ENCODE results near the gene LYRM4. TPM values are rescaled to one million over a fixed set of nuclear protein-coding genes. Genes with fewer than 3 reads are reported as not detected.
A peak's percentile ranks its signal among the peaks of the same experiment; 100 is the strongest.

Gene LYRM4
- total and polyA plus RNA-seq, 9 of the 15 experiments (the other 6 are each of a cell fraction or from before 2014, with no cell fraction given), result 24.2 to 69.4 (median 41.8) TPM

DNA sequence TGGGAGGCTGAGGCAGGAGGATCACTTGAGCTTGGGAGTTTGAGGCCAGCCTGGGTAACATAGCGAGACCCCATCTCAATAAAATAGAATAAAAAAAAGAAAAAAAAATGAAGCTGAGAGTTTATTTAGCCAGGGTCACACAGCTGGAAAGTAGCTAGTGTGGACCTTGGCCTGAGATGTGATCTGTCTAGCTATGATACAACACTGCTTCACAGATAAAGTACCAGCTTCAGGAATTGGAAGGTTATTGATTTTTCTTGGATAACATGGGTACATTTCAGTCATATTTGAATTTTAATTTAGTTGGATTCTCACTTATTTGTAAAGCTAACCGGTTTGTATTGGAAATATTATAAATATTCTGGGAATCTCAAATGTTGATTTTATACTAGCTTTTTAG, 5.7 kb upstream of the LYRM4 start (continued):
- TF ChIP-seq, protein P1, sequence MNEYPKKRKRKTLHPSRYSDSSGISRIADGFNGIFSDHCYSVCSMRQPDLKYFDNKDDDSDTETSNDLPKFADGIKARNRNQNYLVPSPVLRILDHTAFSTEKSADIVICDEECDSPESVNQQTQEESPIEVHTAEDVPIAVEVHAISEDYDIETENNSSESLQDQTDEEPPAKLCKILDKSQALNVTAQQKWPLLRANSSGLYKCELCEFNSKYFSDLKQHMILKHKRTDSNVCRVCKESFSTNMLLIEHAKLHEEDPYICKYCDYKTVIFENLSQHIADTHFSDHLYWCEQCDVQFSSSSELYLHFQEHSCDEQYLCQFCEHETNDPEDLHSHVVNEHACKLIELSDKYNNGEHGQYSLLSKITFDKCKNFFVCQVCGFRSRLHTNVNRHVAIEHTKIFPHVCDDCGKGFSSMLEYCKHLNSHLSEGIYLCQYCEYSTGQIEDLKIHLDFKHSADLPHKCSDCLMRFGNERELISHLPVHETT (CRISPR knock-in tag; conservative IDR thresholded peaks at IDR 0.05 in 1 of 2, IDR thresholded peaks at IDR 0.05 in 1 of 2), result no peak
- TF ChIP-seq MED1 (CRISPR knock-in tag; IDR thresholded peaks at IDR 0.05; ENCODE audit: borderline replicate concordance) (no peak), RB1 (IDR thresholded peaks at IDR 0.05; ENCODE audit: low read depth) (no peak), ZNF561 (CRISPR knock-in tag; conservative IDR thresholded peaks at IDR 0.05) (no peak)
- TF ChIP-seq, protein P2, sequence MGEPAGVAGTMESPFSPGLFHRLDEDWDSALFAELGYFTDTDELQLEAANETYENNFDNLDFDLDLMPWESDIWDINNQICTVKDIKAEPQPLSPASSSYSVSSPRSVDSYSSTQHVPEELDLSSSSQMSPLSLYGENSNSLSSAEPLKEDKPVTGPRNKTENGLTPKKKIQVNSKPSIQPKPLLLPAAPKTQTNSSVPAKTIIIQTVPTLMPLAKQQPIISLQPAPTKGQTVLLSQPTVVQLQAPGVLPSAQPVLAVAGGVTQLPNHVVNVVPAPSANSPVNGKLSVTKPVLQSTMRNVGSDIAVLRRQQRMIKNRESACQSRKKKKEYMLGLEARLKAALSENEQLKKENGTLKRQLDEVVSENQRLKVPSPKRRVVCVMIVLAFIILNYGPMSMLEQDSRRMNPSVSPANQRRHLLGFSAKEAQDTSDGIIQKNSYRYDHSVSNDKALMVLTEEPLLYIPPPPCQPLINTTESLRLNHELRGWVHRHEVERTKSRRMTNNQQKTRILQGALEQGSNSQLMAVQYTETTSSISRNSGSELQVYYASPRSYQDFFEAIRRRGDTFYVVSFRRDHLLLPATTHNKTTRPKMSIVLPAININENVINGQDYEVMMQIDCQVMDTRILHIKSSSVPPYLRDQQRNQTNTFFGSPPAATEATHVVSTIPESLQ (CRISPR knock-in tag; IDR thresholded peaks at IDR 0.05), result no peak

DNA sequence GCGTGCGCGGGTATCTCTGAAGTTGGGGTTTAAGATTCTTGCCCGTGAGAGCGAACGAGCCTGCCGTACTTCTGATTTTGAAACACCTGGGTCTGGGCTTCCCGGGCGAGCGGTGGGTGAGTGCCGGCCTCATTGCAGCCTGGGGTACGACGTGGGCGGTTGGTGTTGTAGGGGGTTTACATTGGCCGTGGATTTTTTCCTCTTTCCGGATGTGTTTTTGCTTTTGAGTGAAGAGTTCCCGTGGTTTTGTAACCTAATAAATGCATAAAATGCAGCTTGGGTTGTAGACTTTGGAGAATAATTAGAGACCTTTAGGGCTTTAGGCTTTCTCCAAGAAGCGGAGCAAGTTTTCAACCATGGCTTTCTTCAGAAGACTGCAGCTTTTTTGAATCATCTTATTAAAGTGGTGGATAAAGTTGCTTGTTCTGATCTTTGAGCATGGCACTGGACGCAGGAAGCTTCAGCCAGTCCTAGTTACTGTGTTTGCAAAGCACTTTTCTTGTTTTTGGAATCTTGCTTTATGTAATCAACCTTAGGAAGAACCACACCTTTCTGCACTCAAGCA, 877 bp upstream of the LYRM4 start:
- WGBS (ENCODE audit: insufficient coverage, low coverage, missing lambda C conversion rate), result 0% methylated on average over 19 of the region's 19 CpGs
- peak overlapping the region; percentile 93 for H3K4me2 ChIP-seq (ENCODE audit: insufficient read depth, low read length)
- ATAC-seq (no peak), FAIRE-seq (no peak), DNase-seq (ENCODE audit: extremely low read depth in 1 of 4, low spot score in 3 of 4) (peak in 1 of 4 experiments; percentile 20)
- peak overlapping the region; percentile 98 for H3K27ac ChIP-seq (ENCODE audit: extremely low read depth, low read depth, low read length)
- intact Hi-C loops (cut with micrococcal nuclease) (loop anchor here (2.0 to 5.0 kb wide), 2 partner anchors 31 to 41 kb away; no protein-coding TSS in a partner anchor), in situ Hi-C loops (cut with MboI) (no loop called here)
- H3K36me3 ChIP-seq (ENCODE audit: control insufficient read depth, insufficient read depth, low read length), result peaks cover 27% of the 10 kb centered on the region
- H3K9me1 ChIP-seq (ENCODE audit: control insufficient read depth, insufficient read depth, low read length), result no peaks in the 10 kb centered on the region
- H3K79me2 ChIP-seq (ENCODE audit: control insufficient read depth, insufficient read depth, low read length), result peaks cover 83% of the 10 kb centered on the region
- TSS peak; percentile 75 for BruUV-seq (replicated peaks)
- peak overlapping the region; percentile 95 for H3K9ac ChIP-seq (ENCODE audit: insufficient read depth in 1 of 2, low read depth in 2 of 2, low read length in 2 of 2)
- H3K4me3 ChIP-seq, result peak overlapping the region; percentile 76
- no peaks in the 10 kb centered on the region for H4K20me1 ChIP-seq (replicated peaks; ENCODE audit: control insufficient read depth, insufficient read depth, low read length)
- no peaks in the 10 kb centered on the region for H3K9me3 ChIP-seq (replicated peaks; ENCODE audit: control insufficient read depth, insufficient read depth, low read depth, low read length)
- H3K4me1 ChIP-seq (replicated peaks in 1 of 2; ENCODE audit: control insufficient read depth in 2 of 2, insufficient read depth in 2 of 2, low read length in 2 of 2), result peaks cover 6 to 7% of the 10 kb centered on the region in 2 experiments; a peak in 4 of 5 replicates
- CTCF ChIA-PET (ENCODE audit: low intra/inter-chr PET ratio), result interaction anchor here (1.1 kb wide), 1 partner anchor 46 kb away, joined by 4 read pairs; no protein-coding TSS in a partner anchor
- H3K27me3 ChIP-seq (ENCODE audit: control insufficient read depth in 2 of 2, insufficient read depth in 2 of 2, low read length in 2 of 2), result no peaks in the 10 kb centered on the region
- POLR2A ChIA-PET, result interaction anchor here (0.9 kb wide), 1 partner anchor 8 kb away, joined by 3 read pairs; no protein-coding TSS in a partner anchor
- peak overlapping the region; percentile 99 for H2AFZ ChIP-seq (ENCODE audit: low read depth, low read length)
- TF ChIP-seq RB1 (IDR thresholded peaks at IDR 0.05; ENCODE audit: low read depth) (0 out of 2 replicates have a peak, but pooled peaks have one; percentile 8), EP300 (IDR thresholded peaks at IDR 0.05; ENCODE audit: low read length) (no peak), ZNF717 (CRISPR knock-in tag; IDR thresholded peaks at IDR 0.05) (no peak), CEBPG (CRISPR knock-in tag; IDR thresholded peaks at IDR 0.05) (no peak), CEBPG (tag; conservative IDR thresholded peaks at IDR 0.05 in 1 of 2, IDR thresholded peaks at IDR 0.05 in 1 of 2) (no peak), E2F3 (CRISPR knock-in tag; IDR thresholded peaks at IDR 0.05) (no peak)
- TF ChIP-seq, protein P3, sequence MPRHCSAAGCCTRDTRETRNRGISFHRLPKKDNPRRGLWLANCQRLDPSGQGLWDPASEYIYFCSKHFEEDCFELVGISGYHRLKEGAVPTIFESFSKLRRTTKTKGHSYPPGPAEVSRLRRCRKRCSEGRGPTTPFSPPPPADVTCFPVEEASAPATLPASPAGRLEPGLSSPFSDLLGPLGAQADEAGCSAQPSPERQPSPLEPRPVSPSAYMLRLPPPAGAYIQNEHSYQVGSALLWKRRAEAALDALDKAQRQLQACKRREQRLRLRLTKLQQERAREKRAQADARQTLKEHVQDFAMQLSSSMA (CRISPR knock-in tag; IDR thresholded peaks at IDR 0.05), result no peak
- TF ChIP-seq, protein P4, sequence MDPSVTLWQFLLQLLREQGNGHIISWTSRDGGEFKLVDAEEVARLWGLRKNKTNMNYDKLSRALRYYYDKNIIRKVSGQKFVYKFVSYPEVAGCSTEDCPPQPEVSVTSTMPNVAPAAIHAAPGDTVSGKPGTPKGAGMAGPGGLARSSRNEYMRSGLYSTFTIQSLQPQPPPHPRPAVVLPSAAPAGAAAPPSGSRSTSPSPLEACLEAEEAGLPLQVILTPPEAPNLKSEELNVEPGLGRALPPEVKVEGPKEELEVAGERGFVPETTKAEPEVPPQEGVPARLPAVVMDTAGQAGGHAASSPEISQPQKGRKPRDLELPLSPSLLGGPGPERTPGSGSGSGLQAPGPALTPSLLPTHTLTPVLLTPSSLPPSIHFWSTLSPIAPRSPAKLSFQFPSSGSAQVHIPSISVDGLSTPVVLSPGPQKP (CRISPR knock-in tag; IDR thresholded peaks at IDR 0.05), result no peak
- TF ChIP-seq, protein P5, sequence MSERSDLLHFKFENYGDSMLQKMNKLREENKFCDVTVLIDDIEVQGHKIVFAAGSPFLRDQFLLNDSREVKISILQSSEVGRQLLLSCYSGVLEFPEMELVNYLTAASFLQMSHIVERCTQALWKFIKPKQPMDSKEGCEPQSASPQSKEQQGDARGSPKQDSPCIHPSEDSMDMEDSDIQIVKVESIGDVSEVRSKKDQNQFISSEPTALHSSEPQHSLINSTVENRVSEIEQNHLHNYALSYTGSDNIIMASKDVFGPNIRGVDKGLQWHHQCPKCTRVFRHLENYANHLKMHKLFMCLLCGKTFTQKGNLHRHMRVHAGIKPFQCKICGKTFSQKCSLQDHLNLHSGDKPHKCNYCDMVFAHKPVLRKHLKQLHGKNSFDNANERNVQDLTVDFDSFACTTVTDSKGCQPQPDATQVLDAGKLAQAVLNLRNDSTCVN (CRISPR knock-in tag; IDR thresholded peaks at IDR 0.05), result no peak

Data from K562 (cell line).